Loucy (cell line): ENCODE results near the gene TRAF3.

Experiments used
- H2AFZ ChIP-seq: fragments of 200-600 bp; sonication (generic); 2 replicates; pipeline ENCODE4 v1.6.0; 2016; ENCODE audit warnings: antibody characterized with exemption, mild to moderate bottlenecking, low read length, moderate library complexity
- H3F3A ChIP-seq: fragments of 200-600 bp; 2 replicates; pipeline ENCODE4 v1.6.0; 2016; ENCODE audit warnings: antibody characterized with exemption, low read depth, mild to moderate bottlenecking
- H3K27me3 ChIP-seq: fragments of 200-600 bp; sonication (generic); 2 replicates; pipeline ENCODE4 v1.6.1; 2014; ENCODE audit warnings: low read length, mild to moderate bottlenecking; ENCODE audit not compliant: insufficient read depth, poor library complexity, severe bottlenecking
- H3K36me3 ChIP-seq: fragments of 200-600 bp; sonication (generic); 2 replicates; pipeline ENCODE4 v1.6.1; 2016; ENCODE audit warnings: low read length; ENCODE audit not compliant: insufficient read depth
- H3K4me1 ChIP-seq: fragments of 200-600 bp; sonication (generic); 2 replicates; pipeline ENCODE4 v1.5.1; 2014; ENCODE audit warnings: low read length, mild to moderate bottlenecking; ENCODE audit not compliant: insufficient read depth, poor library complexity, severe bottlenecking
- H3K4me2 ChIP-seq: fragments of 200-600 bp; sonication (generic); 2 replicates; pipeline ENCODE4 v1.6.0; 2014; ENCODE audit warnings: antibody characterized with exemption, low read length, low read depth, mild to moderate bottlenecking; ENCODE audit not compliant: poor library complexity, severe bottlenecking
- H3K4me3 ChIP-seq: fragments of 200-600 bp; sonication (generic); 2 replicates; pipeline ENCODE4 v1.5.1; 2014; ENCODE audit warnings: low read length, mild to moderate bottlenecking, mixed read lengths; ENCODE audit not compliant: poor library complexity, severe bottlenecking
- H3K79me2 ChIP-seq: fragments of 200-600 bp; sonication (generic); 2 replicates; pipeline ENCODE4 v1.6.1; 2014; ENCODE audit warnings: low read length; ENCODE audit not compliant: insufficient read depth
- H3K9ac ChIP-seq: fragments of 200-600 bp; sonication (generic); 2 replicates; pipeline ENCODE4 v1.6.0; 2014; ENCODE audit warnings: mild to moderate bottlenecking, low read depth, low read length, moderate library complexity; ENCODE audit not compliant: poor library complexity, severe bottlenecking
- H3K9me2 ChIP-seq: fragments of 200-600 bp; sonication (generic); replicated peaks from 2 replicates; pipeline ENCODE4 v1.6.1; 2016; ENCODE audit warnings: low read depth, low read length, mixed read lengths
- H3K9me3 ChIP-seq: fragments of 200-600 bp; sonication (generic); 2 replicates; pipeline ENCODE4 v1.6.1; 2014; ENCODE audit warnings: mild to moderate bottlenecking, antibody characterized with exemption, low read length, low read depth; ENCODE audit not compliant: insufficient read depth
- H4K20me1 ChIP-seq: fragments of 200-600 bp; sonication (generic); 2 replicates; pipeline ENCODE4 v1.6.0; 2014; ENCODE audit warnings: antibody characterized with exemption, low read length, mild to moderate bottlenecking; ENCODE audit not compliant: insufficient read depth, poor library complexity, severe bottlenecking
- EZH2phosphoT487 ChIP-seq: fragments of 200-600 bp; IDR thresholded peaks from 2 replicates; pipeline ENCODE4 v1.6.1; 2018; ENCODE audit warnings: antibody characterized with exemption, mild to moderate bottlenecking, moderate library complexity, borderline replicate concordance
- TF ChIP-seq, protein P1 (sequence below): fragments of 200-600 bp; sonication (generic); conservative IDR thresholded peaks from 2 replicates; pipeline ENCODE4 v1.5.1; 2014; ENCODE audit warnings: mild to moderate bottlenecking, antibody characterized with exemption, low read length

The TRAF3 gene

DNA sequence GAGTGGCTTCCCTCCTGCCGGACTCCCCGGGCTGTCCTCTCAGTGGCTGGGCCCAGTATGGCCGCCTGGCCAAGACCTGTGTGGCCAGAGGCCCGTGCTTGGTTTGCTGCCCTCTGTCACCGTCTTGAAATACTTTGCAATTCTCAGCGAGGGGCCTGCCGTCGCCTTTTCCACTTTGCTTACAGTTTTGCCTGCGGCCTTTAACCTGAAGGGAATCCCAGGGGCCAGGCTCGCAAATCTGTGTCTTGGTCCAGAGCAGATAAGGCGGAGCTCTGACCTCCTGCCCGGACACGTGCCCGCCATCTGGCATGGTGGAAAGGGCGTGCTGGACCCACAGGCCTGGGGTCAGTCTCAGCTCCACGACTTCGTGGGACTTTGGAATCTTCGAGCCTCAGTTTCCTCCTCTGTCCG lies 134.3 kb downstream of the TRAF3 start:
- no peak overlapping the region for H2AFZ ChIP-seq
- no peaks in the 10 kb centered on the region for H3K27me3 ChIP-seq
- no peak for TF ChIP-seq EZH2phosphoT487
- TF ChIP-seq, protein P1, sequence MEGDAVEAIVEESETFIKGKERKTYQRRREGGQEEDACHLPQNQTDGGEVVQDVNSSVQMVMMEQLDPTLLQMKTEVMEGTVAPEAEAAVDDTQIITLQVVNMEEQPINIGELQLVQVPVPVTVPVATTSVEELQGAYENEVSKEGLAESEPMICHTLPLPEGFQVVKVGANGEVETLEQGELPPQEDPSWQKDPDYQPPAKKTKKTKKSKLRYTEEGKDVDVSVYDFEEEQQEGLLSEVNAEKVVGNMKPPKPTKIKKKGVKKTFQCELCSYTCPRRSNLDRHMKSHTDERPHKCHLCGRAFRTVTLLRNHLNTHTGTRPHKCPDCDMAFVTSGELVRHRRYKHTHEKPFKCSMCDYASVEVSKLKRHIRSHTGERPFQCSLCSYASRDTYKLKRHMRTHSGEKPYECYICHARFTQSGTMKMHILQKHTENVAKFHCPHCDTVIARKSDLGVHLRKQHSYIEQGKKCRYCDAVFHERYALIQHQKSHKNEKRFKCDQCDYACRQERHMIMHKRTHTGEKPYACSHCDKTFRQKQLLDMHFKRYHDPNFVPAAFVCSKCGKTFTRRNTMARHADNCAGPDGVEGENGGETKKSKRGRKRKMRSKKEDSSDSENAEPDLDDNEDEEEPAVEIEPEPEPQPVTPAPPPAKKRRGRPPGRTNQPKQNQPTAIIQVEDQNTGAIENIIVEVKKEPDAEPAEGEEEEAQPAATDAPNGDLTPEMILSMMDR = no peak
- H3K9me2 ChIP-seq = no peaks in the 10 kb centered on the region
- no peaks in the 10 kb centered on the region for H3K79me2 ChIP-seq
- H3K9me3 ChIP-seq = no peaks in the 10 kb centered on the region
- H3K4me3 ChIP-seq = no peak overlapping the region
- H4K20me1 ChIP-seq = no peaks in the 10 kb centered on the region
- no peaks in the 10 kb centered on the region for H3F3A ChIP-seq
- no peak overlapping the region for H3K4me2 ChIP-seq
- H3K9ac ChIP-seq = no peak overlapping the region
- peaks cover 9% of the 10 kb centered on the region for H3K4me1 ChIP-seq
- no peaks in the 10 kb centered on the region for H3K36me3 ChIP-seq

DNA sequence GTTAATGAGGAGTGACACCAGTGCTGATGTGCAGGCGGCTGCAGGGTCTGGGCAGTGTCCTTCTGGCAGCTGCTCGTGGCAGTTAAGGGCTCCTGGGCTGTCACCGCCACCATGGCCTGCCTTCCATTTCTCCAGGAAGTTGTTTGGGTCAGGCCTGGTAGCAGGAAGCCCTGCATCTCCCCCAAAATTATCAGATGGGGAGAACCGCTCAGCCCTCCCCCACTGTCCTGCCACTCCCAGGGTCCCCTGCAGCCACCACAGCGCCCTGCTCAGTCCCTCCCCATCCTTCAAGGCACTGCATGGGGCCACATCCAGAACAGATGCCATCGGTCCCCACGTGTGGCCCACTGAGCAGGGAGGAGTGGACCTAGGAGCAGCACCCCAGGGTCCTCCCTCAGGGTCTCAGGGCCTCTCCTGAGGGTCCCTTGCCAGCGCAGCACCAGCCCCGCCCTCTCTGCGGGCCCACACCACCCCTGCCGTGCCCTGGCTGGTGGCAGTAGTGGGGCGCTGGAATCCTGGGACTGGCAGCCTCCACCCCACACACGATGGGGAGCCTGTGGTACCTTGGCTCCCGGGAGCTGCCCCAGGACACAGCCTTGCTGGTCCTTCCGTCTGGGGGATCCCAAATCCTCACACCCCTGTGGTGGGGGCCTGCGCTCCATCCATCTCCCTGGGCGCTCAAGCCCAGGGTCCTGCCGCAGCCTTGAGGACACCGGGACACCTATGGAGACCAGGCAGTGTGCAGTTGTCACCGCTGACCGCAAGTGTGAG lies 134.9 kb downstream of the TRAF3 start:
- H3K4me1 ChIP-seq = peaks cover 12% of the 10 kb centered on the region
- no peak overlapping the region for H2AFZ ChIP-seq
- H3F3A ChIP-seq = no peaks in the 10 kb centered on the region
- H3K36me3 ChIP-seq = no peaks in the 10 kb centered on the region
- no peaks in the 10 kb centered on the region for H3K79me2 ChIP-seq
- TF ChIP-seq, protein P1 = no peak
- TF ChIP-seq EZH2phosphoT487 = no peak
- H3K27me3 ChIP-seq = no peaks in the 10 kb centered on the region
- no peaks in the 10 kb centered on the region for H3K9me2 ChIP-seq
- H3K4me3 ChIP-seq = no peak overlapping the region
- no peaks in the 10 kb centered on the region for H3K9me3 ChIP-seq
- no peak overlapping the region for H3K9ac ChIP-seq
- H4K20me1 ChIP-seq = no peaks in the 10 kb centered on the region
- no peak overlapping the region for H3K4me2 ChIP-seq

DNA sequence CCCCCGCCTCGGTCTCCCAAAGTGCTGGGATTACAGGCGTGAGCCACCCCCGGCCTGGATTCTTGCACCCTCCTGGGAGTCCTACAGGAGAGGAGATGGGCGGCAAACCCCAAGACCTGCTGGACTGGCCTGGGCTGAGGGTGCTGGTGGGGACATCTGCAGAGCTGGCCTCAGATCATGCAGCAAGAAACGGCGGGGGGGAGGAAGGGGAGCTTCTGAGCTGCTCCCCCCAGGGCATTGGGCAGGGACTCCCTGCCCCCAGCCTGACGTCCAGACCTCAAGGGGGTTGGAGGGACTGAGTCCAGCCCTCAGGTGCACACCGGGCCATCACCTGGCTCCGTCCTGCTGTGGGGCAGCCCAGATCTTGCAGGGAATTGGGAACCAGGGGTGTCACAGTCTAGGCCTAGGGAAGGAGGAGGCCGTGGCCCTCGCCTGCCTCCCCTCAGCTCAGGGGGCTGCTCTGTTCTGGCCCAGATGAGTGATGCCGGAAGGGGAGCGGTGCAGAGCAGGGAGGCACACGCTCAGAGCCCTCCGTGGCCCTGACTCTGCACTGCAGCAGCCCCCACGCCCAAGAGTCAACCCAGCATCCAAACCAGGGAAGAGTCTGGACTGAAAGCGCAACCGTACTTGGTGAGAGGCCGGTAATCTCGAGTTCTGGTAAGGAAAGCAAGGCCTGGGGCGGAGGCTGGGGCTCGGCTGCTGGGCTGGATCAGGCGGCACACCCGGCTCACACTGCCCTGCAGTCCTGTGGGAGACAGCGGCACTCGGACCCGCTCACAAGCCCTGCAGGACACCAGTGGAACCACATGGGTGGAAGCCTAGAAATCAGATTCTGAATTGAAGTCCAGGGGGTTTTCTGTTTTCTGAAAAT lies 136.3 kb downstream of the TRAF3 start:
- Histone ChIP-seq H3K27me3 (no peaks in the 10 kb centered on the region), H3K4me3 (no peak overlapping the region), H2AFZ (no peak overlapping the region), H3F3A (no peaks in the 10 kb centered on the region), H3K36me3 (no peaks in the 10 kb centered on the region), H3K4me2 (no peak overlapping the region), H3K9me2 (no peaks in the 10 kb centered on the region), H3K9ac (no peak overlapping the region), H3K4me1 (peaks cover 19% of the 10 kb centered on the region), H3K79me2 (no peaks in the 10 kb centered on the region), H3K9me3 (no peaks in the 10 kb centered on the region), H4K20me1 (no peaks in the 10 kb centered on the region)
- TF ChIP-seq, protein P1 = no peak
- no peak for TF ChIP-seq EZH2phosphoT487
